AG04450 (cell line): Measurements from ENCODE around the gene CDA. TPM values are rescaled to one million over a fixed set of nuclear protein-coding genes. Genes with fewer than 3 reads are reported as not detected.

Source experiments
- CTCF ChIA-PET: fragments of 300-600, 350-600 bp; formaldehyde crosslinking; extraction: SDS; loops from one replicate; lab custom pipeline; 2022; ENCODE audit warnings: antibody characterized with exemption, inconsistent platforms; lab: Charles Lee
- POLR2A ChIA-PET: fragments of 350-600 bp; formaldehyde crosslinking; extraction: SDS; loops from one replicate; lab custom pipeline; 2021; ENCODE audit warnings: antibody characterized with exemption, inconsistent platforms; lab: Yijun Ruan, JAX
- DNase-seq: peaks from one replicate; pipeline ENCODE4 v3.0.0-alpha.2; 2011; ENCODE audit warnings: low read depth, low spot score
- H3K27ac ChIP-seq: one replicate; pipeline ENCODE4 v1.5.1; 2012; ENCODE audit warnings: low read depth, low read length, control low read depth
- H3K27me3 ChIP-seq: one replicate; pipeline ENCODE4 v1.6.0; 2012; ENCODE audit warnings: low read length; ENCODE audit not compliant: control insufficient read depth, insufficient read depth
- H3K4me3 ChIP-seq: 2 replicates; pipeline ENCODE4 v1.5.1; 2011; ENCODE audit warnings: mild to moderate bottlenecking, low read depth, low read length, control low read depth
- H3K9me3 ChIP-seq: 2 replicates; pipeline ENCODE4 v1.5.1; 2012; ENCODE audit warnings: low read length; ENCODE audit not compliant: control insufficient read depth, insufficient read depth
- polyA plus RNA-seq: library from polyadenylated mRNA; depleted of rRNA; stranded (reverse); fragments of >200 nt; gene quantifications from 2 replicates; pipeline ENCODE4 v1.2.3, GENCODE V29; 2011; rRNA removed
- TF ChIP-seq, protein P1 (sequence below): IDR thresholded peaks from 2 replicates; pipeline ENCODE4 v1.5.1; 2011; ENCODE audit warnings: low read depth, low read length, control low read depth, inconsistent platforms

The CDA gene
- polyA plus RNA-seq, 1 experiment = 2.8 TPM

DNA sequence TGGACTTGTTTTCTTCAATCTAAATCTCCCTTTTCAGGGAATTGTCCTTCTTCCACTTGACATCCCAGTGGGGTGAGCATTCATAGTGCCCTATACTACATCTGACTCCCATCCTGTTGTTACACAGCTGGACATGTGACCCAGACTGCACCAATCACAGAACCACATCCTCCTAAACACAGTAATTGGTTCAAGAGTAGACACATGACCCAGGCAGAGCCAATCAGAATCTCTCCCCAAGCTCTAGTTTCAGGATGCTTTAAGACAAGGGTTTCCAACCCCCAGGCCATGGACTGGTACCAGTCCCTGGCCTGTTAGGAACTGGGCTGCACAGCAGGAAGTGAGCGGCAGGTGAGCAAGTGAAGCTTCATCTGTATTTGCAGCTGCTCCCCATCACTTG, 77.9 kb downstream of the CDA start:
- DNase-seq = no peak
- CTCF ChIA-PET = no interaction called here
- TF ChIP-seq, protein P1, sequence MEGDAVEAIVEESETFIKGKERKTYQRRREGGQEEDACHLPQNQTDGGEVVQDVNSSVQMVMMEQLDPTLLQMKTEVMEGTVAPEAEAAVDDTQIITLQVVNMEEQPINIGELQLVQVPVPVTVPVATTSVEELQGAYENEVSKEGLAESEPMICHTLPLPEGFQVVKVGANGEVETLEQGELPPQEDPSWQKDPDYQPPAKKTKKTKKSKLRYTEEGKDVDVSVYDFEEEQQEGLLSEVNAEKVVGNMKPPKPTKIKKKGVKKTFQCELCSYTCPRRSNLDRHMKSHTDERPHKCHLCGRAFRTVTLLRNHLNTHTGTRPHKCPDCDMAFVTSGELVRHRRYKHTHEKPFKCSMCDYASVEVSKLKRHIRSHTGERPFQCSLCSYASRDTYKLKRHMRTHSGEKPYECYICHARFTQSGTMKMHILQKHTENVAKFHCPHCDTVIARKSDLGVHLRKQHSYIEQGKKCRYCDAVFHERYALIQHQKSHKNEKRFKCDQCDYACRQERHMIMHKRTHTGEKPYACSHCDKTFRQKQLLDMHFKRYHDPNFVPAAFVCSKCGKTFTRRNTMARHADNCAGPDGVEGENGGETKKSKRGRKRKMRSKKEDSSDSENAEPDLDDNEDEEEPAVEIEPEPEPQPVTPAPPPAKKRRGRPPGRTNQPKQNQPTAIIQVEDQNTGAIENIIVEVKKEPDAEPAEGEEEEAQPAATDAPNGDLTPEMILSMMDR = no peak
- Histone ChIP-seq H3K9me3 (no peaks in the 10 kb centered on the region), H3K27ac (no peak overlapping the region), H3K4me3 (no peak overlapping the region), H3K27me3 (no peaks in the 10 kb centered on the region)
- POLR2A ChIA-PET = no interaction called here

Other genes with a start within 250 kb of the CDA start
- 62.8 and 83.1 TPM in 2 replicates for gene CAMK2N1, start 102.9 kb upstream of the CDA start, polyA plus RNA-seq
- 23.1 and 26.6 TPM in 2 replicates for gene MUL1, start 80.9 kb upstream of the CDA start, polyA plus RNA-seq
- gene FAM43B, start 36.5 kb upstream of the CDA start, polyA plus RNA-seq = 0.02 TPM in 1 of 2 replicates, not detected in the other
- gene PINK1, start 44.4 kb downstream of the CDA start, polyA plus RNA-seq = 43.8 and 49.0 TPM in 2 replicates
- 494 and 553 TPM in 2 replicates for gene DDOST, start 72.3 kb downstream of the CDA start, polyA plus RNA-seq
- gene KIF17, start 128.9 kb downstream of the CDA start, polyA plus RNA-seq = 2.7 and 2.8 TPM in 2 replicates
- gene SH2D5, start 143.6 kb downstream of the CDA start, polyA plus RNA-seq = 4.9 and 6.5 TPM in 2 replicates
- gene HP1BP3, start 198.2 kb downstream of the CDA start, polyA plus RNA-seq = 141 and 203 TPM in 2 replicates